GM18502 (cell line): ENCODE data around the gene KLHL2.
A peak's percentile ranks its signal among the peaks of the same experiment; 100 is the strongest.
"Not testable (repeated sequence)": the region's sequence is repeated elsewhere in the genome, so short reads cannot be mapped to it uniquely, and the experiment has no call there.

Experiments
- ATAC-seq: cut with Tn5 transposase; IDR thresholded peaks from one replicate; pipeline ENCODE4 v1.9.1; 2021; ENCODE audit warnings: mild to moderate bottlenecking; ENCODE audit not compliant: unreplicated experiment, poor library complexity

The KLHL2 gene

GRCh38 chr4:165284697-165285096, 77.3 kb downstream of the KLHL2 start:
- ATAC-seq: not testable (repeated sequence)

DNA sequence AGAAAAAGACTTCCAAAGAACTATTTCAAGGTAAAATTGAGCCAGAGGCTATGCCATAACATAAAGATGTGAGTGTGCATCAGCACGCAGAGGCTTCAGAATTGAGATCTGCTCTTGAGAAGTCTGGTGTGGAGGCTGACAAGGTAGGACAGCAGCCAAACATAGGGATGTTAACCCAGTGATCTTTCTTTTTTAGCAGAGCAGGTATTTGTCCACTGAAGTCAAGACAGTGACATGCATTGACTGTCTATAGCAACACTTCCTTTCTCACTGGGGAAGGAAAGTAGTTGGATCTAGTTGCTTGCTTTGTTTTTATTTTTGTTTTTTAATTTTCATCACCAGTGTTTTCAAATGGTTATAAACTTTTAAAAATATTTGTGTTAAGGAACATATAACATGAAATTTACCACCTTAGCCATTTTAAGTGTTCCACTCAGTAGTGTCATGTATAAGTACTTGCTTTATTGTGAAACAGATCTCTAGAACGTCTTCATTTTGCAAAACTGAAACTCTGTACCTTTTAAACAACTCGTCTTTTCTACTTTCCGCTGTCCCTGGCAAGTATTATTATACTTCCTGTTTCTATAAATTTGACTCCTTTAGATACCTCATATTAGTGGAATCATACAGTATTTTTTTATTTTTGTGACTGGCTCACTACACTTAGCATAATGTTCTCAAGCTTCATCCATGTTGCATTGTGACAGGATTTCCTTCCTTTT, 79.4 kb downstream of the KLHL2 start:
- peak; percentile 78 for ATAC-seq

DNA sequence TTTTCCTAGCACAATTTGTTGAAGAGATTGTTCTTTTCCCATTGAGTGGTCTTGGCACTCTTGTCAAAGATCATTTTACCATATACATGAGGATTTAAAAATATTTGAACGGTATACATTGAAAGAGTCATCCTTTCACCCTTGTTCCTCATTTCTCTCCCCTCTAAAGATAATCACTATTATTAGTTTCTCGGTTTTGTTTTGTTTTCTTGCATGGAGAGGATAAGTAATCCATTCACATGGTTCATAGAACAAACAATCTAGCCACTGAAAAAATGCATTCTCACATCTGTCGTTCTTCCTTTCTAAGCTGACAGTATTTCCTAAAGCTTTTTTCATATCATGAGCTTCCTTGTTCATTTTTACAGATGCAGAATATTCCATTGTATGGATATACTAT, 80.9 kb downstream of the KLHL2 start:
- ATAC-seq: peak; percentile 42

DNA sequence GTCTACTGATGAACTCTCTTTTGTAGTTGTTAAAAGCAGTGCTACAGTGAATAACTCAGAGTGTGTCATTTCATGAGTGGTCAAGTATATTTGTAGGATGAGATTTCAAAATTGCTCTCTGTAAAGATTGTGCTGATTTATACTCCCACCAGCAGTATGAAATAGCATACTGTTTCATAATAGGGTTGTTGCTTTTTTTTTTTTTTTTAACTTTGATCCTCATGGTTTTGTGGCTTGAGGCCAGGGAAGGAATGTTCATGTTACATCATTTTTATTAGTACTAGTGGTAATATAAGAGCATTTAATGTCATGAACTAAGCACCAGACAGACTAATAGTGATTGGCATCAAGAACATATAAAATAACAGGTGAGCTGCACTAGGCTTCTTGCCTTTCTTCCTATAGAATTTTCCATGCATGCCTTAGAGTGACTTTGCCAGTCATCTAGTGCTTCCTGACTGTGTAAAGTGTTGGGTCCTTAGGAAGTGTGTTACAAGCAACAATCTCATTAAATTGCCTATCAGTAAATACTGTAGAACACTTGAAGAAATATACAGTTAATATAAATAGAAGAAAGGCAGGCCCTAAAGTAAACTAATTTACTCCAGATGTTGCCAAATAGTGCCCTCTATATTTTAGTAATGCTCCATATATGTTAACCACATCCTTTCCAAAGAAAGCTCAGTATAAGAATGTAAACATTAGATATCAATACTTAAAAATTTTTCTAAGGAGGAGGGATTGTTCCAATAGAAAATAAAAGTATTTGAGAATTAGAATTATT, 81.5 kb downstream of the KLHL2 start:
- ATAC-seq: peak; percentile 30

GRCh38 chr4:165289423-165289785, 82.0 kb downstream of the KLHL2 start:
- no peak for ATAC-seq

GRCh38 chr4:165293061-165293460, 85.7 kb downstream of the KLHL2 start:
- ATAC-seq: no peak

DNA sequence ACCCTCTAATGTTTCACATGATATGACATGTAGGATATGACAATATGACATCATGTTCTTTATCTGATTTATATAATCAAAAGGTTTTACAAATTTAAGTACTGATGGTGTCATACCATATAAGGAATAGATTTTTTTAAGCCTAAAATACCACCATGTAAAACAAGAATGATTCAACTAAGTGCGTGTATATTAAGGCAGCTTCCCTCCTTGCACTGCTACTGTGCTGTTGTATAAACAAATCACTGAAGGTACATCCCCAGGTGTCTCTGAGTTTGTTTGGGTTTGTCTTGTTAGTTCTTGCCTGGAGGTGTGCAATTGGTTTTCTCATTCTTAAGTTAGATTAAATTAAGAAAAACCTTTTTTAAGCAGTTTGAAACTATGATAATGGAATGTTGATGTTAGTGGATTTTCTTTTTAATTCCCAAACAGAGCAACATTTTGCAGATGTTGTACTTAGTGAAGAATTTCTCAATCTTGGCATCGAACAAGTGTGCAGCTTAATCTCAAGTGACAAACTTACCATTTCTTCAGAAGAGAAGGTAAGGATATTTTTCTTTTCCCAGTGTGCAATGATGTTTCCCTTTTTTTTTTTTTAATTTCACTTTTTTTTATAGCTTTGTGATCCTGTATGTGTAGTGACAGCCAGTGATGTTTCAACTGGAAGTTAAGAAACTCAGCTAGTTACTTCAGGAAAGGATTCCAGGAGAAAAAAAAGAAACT, 86.7 kb downstream of the KLHL2 start:
- ATAC-seq: no peak

GRCh38 chr4:165294907-165295306, 87.5 kb downstream of the KLHL2 start:
- peak; percentile 95 for ATAC-seq

DNA sequence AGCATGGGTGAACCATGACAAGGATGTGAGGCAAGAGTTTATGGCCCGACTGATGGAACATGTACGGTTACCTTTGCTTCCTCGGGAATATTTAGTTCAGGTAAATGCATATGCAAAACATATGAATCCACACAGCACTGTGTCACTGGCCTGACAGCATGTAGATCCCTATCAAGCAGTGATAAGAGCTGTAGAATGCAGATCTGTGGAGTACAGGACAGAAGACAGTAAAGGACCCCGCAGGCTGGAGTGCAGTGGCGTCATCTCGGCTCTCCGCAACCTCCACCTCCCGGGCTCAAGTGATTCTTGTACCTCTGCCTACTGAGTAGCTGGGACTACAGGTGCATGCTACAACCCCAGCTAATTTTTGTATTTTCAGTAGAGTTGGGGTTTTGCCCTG, 90.3 kb downstream of the KLHL2 start:
- no peak for ATAC-seq

DNA sequence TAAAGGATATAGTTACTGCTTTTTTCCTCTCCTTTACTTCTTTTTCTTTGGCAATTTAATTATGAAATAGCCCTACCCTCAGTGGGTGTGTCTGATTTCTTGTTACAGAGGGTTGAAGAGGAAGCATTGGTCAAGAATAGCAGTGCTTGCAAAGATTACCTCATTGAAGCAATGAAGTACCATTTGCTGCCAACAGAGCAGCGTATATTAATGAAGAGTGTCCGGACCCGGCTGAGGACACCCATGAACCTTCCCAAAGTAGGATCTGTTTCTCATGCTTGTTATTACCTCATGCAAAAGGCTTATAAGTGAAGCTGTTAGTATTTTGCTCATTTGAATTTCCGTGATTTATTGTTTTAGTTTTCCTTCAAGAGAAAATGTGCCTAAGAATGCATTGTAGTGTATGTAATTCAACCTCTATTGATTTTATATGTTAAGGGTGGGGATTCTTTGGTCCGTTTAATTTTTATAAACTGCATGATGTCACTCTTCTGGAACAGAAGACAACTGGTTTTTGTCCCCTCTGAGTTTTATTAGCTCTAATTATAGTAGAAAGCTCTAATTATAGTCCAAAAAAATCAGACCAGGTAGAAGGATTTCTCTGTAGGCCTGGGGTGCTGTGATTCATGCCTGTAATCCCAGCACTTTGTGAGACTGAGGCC, 92.2 kb downstream of the KLHL2 start:
- ATAC-seq: no peak

GRCh38 chr4:165301833-165302232, 94.5 kb downstream of the KLHL2 start:
- ATAC-seq: peak; percentile 80

- no peak for ATAC-seq
Measured at GRCh38 chr4:165302658-165303057, 95.3 kb downstream of the KLHL2 start.

GRCh38 chr4:165308166-165308565, 100.8 kb downstream of the KLHL2 start:
- ATAC-seq: no peak

- ATAC-seq: no peak
Measured at GRCh38 chr4:165308606-165309005, 101.2 kb downstream of the KLHL2 start.

DNA sequence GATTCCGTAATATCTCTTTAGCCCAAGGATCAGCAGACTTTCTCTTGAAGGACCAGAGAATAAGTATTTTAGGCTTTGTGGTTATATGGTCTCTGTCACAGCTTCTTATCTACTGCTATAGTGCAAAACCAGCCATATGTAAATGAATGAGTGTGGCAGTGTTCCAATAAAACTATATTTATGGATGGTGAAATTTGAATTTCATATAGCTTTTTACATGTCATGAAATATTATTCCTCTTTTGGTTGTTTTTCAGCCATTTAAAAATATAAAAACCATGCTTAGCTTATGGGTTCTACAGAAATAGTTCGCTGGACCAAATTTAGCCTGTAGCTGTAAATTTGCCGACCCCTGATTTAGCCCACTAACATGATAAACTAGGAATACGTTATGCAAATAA, 102.1 kb downstream of the KLHL2 start:
- no peak for ATAC-seq

- no peak for ATAC-seq
Measured at GRCh38 chr4:165312506-165312905, 105.1 kb downstream of the KLHL2 start.

DNA sequence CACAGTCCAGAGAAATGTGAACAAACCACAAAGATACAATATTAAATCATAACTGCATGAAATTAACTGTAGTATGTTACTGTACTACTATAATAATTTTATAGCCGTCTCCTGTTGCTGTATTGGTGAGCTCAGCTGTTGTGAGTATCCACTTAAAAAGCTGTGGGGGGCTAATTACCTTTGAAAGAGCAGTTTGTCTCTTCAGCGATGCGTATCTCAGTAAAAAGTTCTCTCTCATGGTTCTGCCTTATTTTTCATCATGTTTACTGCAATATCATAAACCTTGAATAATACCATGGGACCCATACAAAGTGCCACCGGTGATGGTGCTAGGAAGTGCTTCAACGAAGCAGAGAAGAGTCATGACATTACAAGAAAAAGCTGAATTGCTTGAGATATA, 111.7 kb downstream of the KLHL2 start:
- ATAC-seq: no peak

GRCh38 chr4:165319509-165319908, 112.1 kb downstream of the KLHL2 start:
- ATAC-seq: no peak

DNA sequence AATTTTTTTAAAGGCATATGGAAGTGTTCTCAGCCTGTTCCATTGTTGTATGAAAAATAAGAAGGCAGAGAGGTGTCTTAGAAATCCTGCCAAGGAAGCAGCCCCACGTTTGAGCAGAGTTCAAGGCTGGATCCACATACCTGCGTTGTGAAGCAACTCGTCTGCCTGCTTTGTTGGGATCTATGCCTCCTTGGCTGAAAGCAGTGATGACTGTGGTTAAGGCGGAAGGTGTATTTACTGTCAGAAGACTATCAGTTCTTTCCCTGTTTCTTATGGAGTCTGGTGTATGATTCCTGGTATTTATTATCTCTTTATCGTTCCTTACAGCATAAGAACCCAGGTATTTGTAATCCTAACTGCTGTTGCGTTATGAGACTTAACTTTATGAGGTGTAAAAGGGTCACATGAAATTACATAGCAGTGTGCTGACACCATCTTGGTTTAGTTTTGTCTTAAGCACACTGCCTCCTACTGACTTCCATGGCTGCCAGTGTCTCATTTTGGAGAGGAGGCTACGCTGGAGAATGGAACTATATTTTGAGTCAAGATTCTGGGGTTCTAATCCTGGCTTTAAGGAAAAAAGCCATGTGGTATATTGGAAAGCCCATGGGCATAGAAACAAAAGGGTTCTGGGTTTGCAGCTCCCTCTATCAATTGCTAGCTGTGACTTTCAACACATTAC, 117.0 kb downstream of the KLHL2 start:
- no peak for ATAC-seq

GRCh38 chr4:165324918-165325304, 117.5 kb downstream of the KLHL2 start:
- ATAC-seq: no peak
